ENCODE measurements around the gene TMEM184A. TPM values are rescaled to one million over a fixed set of nuclear protein-coding genes. Genes with fewer than 3 reads are reported as not detected.
"Not testable (repeated sequence)": the region's sequence is repeated elsewhere in the genome, so short reads cannot be mapped to it uniquely, and the experiment has no call there.

Gene TMEM184A
- total RNA-seq, 2 experiments from 2014 or later = not detected

DNA sequence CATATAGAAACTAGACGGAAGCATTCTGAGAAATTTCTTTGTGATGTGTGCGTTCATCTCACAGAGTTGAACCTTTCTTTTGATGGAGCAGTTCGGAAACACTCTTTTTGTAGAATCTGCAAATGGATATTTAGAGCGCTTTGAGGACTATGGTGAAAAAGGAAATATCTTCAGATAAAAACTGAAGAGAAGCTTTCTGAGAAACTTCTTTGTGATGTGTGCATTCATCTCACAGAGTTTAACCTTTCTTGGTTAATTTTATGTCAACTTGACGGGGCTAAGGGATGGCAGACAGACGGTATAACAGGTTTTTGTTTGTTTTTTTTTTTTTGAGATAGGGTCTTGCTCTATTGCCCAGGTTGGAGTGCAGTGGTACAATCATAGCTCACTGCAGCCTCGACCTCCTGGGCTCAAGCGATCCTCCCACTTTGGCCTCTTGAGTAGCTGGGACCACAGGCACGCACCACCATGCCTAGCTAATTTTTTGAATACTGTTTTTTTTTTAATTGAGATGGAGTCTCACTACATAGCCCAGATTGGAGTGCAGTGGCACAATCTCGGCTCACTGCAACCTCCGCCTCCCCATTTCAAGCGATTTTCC is 36.6 kb downstream of the TMEM184A start:
- H3K27ac Mint-ChIP-seq; H3K9me3 Mint-ChIP-seq; DNase-seq; POLR2A ChIA-PET; H3K36me3 Mint-ChIP-seq (ENCODE audit: low read depth); H3K4me1 Mint-ChIP-seq; H3K27me3 Mint-ChIP-seq; H3K4me3 Mint-ChIP-seq; CTCF ChIA-PET: not testable (repeated sequence)

DNA sequence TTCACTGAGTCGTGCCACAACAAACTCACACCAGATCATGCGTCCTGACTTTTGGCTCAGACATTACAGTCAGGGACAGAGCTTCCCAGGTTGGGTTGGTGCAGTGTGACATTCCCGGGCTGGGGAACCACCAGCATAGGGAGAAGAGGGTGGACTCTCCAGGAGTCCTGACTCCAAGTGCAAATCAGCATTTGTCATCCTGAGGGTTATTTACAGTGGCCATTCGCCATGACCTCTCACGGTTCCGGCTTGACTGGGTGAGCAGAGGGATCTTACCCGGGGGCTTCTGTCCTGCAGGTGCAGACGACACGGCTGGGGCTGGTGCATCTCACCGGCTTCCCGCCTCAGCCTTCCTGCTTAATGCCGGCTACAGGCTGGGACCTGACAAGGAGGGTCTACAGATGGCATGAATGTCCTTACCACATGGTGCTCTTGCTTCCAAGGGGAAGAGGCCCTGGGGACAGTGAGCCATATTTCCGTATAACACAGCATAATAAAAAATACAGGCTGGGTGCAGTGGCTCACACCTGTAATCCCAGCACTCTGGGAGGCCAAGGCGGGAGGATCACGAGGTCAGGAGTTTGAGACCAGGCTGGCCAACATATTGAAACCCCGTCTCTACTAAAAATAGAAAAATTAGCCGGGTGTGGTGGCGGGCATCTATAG is 39.3 kb downstream of the TMEM184A start:
- DNase-seq = no peak
- POLR2A ChIA-PET = no interaction called here
- CTCF ChIA-PET = no interaction called here
- Mint-ChIP-seq H3K4me1 (peaks cover 15% of the 10 kb centered on the region), H3K27me3 (no peaks in the 10 kb centered on the region), H3K4me3 (no peak overlapping the region), H3K27ac (no peak overlapping the region), H3K9me3 (peaks cover 7% of the 10 kb centered on the region), H3K36me3 (ENCODE audit: low read depth) (no peaks in the 10 kb centered on the region)

DNA sequence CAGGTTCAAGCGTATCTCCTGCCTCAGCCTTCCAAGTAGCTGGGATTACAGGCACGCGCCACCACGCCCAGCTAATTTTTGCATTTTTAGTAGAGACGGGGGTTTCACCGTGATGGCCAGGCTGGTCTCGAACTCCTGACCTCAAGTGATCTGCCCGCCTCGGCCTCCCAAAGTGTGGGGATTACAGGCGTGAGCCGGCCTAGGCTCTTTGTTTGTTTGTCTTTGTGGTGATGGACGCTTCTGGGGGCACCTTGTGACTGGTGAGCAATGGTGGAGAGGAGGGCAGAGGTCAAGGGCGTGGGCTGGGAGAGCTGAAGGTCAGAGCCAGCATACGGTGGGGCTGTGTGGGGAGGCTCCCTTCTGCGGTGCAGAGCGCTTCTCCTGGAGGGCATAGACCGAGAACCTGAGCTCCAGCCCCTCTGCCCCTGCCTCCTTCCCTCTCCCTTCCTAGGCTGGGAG is 40.5 kb downstream of the TMEM184A start:
- not testable (repeated sequence) for H3K4me3 Mint-ChIP-seq; H3K27me3 Mint-ChIP-seq; H3K36me3 Mint-ChIP-seq (ENCODE audit: low read depth); H3K27ac Mint-ChIP-seq; H3K9me3 Mint-ChIP-seq; DNase-seq
- CTCF ChIA-PET = interaction anchor here (0.7 kb wide), 1 partner anchor 338 kb away, joined by 3 read pairs; no protein-coding TSS in a partner anchor
- POLR2A ChIA-PET = interaction anchor here (1.2 kb wide), 1 partner anchor 14 kb away, joined by 4 read pairs; the partner anchor contains the start of gene MAFK
- H3K4me1 Mint-ChIP-seq = peaks cover 15% of the 10 kb centered on the region

DNA sequence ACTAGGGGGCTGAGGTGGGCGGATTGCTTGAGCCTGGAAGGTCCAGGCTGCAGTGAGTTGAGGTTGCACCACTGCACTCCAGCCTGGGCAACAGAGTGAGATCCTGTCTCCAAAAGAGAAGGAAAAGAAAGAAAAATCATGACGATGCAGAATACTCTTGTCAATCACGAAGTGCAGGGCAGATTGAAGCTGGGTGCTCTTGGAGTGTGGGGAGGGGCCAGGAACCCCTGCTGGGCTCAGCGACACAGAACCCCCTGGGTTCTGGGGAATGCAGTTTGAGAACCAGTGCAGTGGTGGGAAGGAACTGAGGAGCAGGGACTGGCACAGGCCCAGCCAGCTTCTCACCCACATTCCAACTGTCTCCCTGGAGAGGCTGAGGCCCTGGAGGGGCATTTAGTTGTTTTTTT is 41.0 kb downstream of the TMEM184A start:
- POLR2A ChIA-PET = interaction anchor here (1.2 kb wide), 1 partner anchor 15 kb away, joined by 4 read pairs; the partner anchor contains the start of gene MAFK
- no peak for DNase-seq
- H3K27me3 Mint-ChIP-seq = no peaks in the 10 kb centered on the region
- H3K9me3 Mint-ChIP-seq = peaks cover 7% of the 10 kb centered on the region
- H3K4me3 Mint-ChIP-seq = no peak overlapping the region
- H3K36me3 Mint-ChIP-seq (ENCODE audit: low read depth) = no peaks in the 10 kb centered on the region
- peaks cover 15% of the 10 kb centered on the region for H3K4me1 Mint-ChIP-seq
- CTCF ChIA-PET = interaction anchor here (0.7 kb wide), 1 partner anchor 338 kb away, joined by 3 read pairs; no protein-coding TSS in a partner anchor
- H3K27ac Mint-ChIP-seq = no peak overlapping the region

DNA sequence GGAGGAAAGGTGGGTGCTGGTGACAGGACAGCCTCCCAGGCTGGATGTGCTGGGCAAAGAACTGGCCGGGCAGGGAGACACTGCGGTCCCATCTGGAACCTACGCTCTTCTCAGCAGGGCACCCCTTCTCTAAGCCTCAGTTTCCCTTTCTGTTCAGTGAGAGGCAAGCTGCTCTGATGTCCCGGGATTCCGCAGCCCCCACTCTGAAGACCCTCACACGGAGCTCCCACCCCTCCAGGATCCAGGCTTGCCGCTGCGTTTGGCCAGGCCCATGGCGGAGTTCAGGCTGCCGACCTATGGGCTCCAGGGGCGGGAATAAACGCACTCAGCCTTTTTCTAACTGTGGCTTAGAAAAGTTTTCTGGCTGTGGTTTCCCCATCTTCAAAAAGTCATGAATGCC is 41.6 kb downstream of the TMEM184A start:
- no peak for DNase-seq
- Mint-ChIP-seq H3K4me3 (no peak overlapping the region), H3K9me3 (peaks cover 5% of the 10 kb centered on the region), H3K27ac (no peak overlapping the region), H3K27me3 (no peaks in the 10 kb centered on the region), H3K36me3 (ENCODE audit: low read depth) (no peaks in the 10 kb centered on the region), H3K4me1 (peaks cover 15% of the 10 kb centered on the region)
- CTCF ChIA-PET = no interaction called here
- POLR2A ChIA-PET = no interaction called here

DNA sequence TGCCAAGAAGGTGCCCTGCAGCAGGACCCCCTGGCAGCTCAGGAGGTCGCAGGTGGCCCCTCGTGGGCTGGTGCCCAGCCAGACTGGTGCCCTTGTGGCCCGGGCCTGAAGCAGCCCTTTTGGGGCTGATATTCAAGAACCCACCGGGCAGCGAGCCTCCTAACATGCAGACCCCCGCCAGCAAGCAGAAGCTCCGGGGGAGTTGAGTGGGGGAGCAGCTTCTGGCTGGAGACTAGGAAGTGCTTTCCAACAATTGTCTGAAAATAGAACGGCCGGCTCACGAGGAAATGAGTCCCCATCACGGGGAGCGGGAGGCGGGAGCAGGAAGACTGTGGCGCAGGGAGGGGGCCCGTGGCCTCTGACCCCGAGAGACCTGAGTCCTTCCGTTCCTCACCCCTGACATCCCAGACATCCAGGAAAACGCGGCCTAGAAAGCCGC is 42.3 kb downstream of the TMEM184A start:
- ChIA-PET CTCF (no interaction called here), POLR2A (interaction anchor here (0.7 to 1.5 kb wide), 3 partner anchors 9 to 19 kb away, joined by 3 to 7 read pairs (median 4); no protein-coding TSS in a partner anchor)
- peaks cover 15% of the 10 kb centered on the region for H3K4me1 Mint-ChIP-seq
- DNase-seq = no peak
- no peaks in the 10 kb centered on the region for H3K36me3 Mint-ChIP-seq (ENCODE audit: low read depth)
- no peak overlapping the region for H3K27ac Mint-ChIP-seq
- no peaks in the 10 kb centered on the region for H3K27me3 Mint-ChIP-seq
- H3K4me3 Mint-ChIP-seq = no peak overlapping the region
- H3K9me3 Mint-ChIP-seq = no peaks in the 10 kb centered on the region

DNA sequence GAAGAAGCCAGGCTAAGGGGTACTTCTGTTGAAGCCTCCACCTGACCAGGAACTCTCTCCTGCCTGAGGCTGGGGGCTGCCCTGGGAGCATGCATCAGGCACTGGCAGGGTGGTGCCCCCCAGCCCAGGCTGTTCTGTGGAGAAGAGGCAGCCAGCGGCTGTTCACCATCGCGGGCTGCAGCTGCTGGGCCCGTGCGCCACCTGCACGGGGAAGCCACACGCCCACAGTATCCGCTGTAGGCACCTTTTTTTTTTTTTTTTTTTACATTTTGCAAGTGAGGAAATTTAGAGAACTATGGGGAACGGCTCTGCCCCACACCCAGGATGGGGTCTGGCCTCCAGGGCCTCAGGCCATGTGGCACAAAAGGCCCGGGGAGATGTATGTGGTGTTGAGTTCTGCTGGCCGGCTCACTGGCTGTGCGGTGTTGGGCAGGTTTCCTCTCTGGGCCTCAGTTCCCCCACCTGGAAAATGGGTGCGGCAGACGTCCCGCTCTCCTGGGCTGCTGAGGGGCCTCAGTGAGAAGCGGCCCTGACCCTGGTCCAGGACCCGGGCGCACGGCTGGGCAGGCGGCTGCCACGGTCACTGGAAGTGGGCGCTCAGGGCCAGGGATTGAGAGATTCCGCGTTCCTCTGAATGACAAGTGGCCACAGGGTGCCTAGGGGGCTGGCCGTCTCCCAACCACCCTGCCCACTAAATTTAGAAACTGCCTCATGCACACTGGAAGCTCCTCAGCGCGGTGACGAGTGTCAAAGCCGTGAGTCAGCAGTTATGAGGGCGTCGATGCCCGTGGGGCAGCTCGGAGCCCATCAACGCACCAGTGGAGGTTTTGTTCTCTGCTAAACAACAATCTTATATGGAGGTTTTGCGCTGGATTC is 43.0 kb downstream of the TMEM184A start:
- ChIA-PET CTCF (interaction anchor here (1.0 kb wide), 1 partner anchor 8 kb away, joined by 3 read pairs; the partner anchor contains the start of gene INTS1), POLR2A (interaction anchor here (0.7 to 1.5 kb wide), 3 partner anchors 10 to 19 kb away, joined by 3 to 7 read pairs (median 4); no protein-coding TSS in a partner anchor)
- H3K36me3 Mint-ChIP-seq (ENCODE audit: low read depth) = no peaks in the 10 kb centered on the region
- peaks cover 20% of the 10 kb centered on the region for H3K4me1 Mint-ChIP-seq
- no peaks in the 10 kb centered on the region for H3K9me3 Mint-ChIP-seq
- H3K27me3 Mint-ChIP-seq = no peaks in the 10 kb centered on the region
- H3K27ac Mint-ChIP-seq = peak overlapping the region; percentile 62
- peak; percentile 52 for DNase-seq
- no peak overlapping the region for H3K4me3 Mint-ChIP-seq

DNA sequence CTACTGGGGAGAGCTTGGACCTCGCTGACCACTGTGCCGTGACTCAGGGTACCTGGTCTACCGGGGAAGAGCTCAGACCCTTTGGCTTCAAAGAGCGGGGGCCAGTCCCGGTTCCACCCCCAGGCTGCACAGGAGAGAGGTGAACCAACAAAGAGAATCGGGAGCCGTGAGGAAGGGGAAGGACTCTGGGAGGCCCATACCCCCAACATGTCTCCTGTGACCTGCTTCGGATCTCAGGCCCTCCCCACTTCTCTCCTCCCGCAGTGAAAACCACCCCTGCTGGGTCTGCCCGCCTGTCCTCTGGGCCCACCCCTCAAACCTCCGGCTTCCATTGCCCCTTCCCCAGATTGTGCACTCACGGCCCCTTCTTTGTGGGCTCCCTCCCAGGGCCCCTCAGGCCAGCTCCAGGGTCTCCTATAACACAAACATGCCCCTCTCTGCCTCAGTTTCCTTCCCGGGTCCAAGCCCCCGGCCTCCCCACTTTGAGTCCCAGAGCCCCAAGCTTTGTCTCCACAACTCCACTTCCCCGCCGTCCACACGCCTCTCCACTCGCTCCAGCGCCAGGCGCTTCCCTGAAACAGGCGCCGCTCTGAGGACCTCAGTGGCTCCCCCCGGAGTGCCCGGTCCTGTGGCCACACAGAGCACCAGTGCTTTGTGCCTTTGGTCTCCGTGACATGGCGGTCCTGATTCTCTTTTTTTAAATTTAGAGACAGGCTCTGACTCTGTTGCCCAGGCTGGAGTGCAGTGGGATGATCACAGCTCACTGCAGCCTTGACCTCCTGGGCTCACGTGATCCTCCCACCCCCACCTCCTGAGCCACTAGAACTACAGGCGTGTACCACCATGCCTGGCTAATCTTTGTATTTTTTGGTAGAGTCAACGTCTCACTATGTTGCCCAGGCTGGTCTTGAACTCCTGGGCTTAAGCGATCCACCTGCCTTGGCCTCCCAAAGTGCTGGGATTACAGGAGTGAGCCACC is 44.3 kb downstream of the TMEM184A start:
- Mint-ChIP-seq H3K27me3 (no peaks in the 10 kb centered on the region), H3K4me1 (peaks cover 27% of the 10 kb centered on the region), H3K36me3 (ENCODE audit: low read depth) (no peaks in the 10 kb centered on the region), H3K4me3 (no peak overlapping the region), H3K9me3 (no peaks in the 10 kb centered on the region), H3K27ac (no peak overlapping the region)
- CTCF ChIA-PET = no interaction called here
- no peak for DNase-seq
- POLR2A ChIA-PET = no interaction called here

DNA sequence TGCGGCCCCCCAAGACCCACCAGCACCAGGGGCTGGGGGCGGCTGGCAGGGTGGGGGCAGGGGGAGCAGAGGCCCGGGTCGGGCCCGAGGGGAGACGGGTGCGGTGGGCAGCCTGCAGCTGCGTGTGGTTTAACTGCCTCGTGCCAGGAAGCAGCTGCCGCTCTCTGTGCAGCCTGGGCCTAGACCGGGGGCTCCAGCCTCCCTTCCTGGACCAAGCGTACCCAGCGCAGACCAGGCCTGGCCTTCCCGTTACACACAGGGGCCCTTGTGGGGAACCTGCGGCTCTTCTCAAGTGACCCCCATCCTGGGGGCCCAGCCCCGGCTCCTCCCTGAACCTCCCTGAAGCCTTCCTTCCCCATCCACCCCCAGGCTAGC is 45.2 kb downstream of the TMEM184A start:
- no peak overlapping the region for H3K4me3 Mint-ChIP-seq
- DNase-seq = no peak
- H3K4me1 Mint-ChIP-seq = peaks cover 32% of the 10 kb centered on the region
- H3K27me3 Mint-ChIP-seq = no peaks in the 10 kb centered on the region
- no peak overlapping the region for H3K27ac Mint-ChIP-seq
- no peaks in the 10 kb centered on the region for H3K36me3 Mint-ChIP-seq (ENCODE audit: low read depth)
- ChIA-PET CTCF (no interaction called here), POLR2A (interaction anchor here (1.2 kb wide), 1 partner anchor 59 kb away, joined by 4 read pairs; no protein-coding TSS in a partner anchor)
- H3K9me3 Mint-ChIP-seq = no peaks in the 10 kb centered on the region

DNA sequence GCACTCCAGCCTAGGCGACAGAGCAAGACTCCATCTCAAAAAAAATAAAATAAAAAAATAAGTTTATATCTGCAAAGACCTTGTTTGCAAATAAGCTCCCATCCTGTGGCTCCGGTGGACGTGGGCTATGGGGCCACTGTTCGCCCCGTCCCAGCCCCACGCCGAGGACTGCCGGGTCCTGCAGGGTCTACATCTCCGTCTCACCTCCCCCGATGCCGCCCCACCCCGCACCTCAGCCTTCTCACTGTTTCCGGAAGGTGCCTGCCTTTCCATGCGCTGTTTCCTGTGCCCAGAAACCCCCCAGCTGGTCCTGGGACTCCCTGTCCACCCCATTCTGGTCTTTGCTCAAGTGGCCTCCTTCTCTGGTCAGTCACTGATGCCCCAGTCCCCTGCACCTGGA is 46.8 kb downstream of the TMEM184A start:
- CTCF ChIA-PET = no interaction called here
- no peaks in the 10 kb centered on the region for H3K9me3 Mint-ChIP-seq
- no peaks in the 10 kb centered on the region for H3K36me3 Mint-ChIP-seq (ENCODE audit: low read depth)
- H3K27ac Mint-ChIP-seq = no peak overlapping the region
- DNase-seq = no peak
- H3K4me1 Mint-ChIP-seq = peaks cover 40% of the 10 kb centered on the region
- POLR2A ChIA-PET = no interaction called here
- H3K27me3 Mint-ChIP-seq = no peaks in the 10 kb centered on the region
- no peak overlapping the region for H3K4me3 Mint-ChIP-seq

DNA sequence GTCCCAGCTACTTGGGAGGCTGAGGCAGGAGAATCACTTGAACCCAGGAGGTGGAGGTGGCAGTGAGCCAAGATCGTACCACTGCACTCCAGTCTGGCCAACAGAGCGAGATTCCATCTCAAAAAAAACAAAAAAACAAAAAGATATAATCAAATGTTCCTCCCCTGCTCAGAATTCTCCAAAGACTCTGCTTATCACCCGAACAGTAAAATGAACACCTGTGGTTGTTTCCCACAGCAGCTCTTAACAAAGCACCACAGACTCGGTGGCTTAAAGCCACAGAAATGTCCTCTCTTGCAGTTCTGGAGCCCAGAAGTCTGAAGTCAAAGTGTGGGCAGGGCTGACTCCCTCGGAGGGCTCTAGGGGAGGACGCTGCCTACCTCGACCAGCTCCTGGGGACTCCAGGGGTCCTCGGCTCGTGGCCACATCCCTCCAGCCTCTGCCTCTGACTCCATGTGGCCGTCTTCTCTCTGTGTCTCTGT is 47.7 kb downstream of the TMEM184A start:
- H3K36me3 Mint-ChIP-seq (ENCODE audit: low read depth) = no peaks in the 10 kb centered on the region
- no peaks in the 10 kb centered on the region for H3K9me3 Mint-ChIP-seq
- no peak overlapping the region for H3K4me3 Mint-ChIP-seq
- H3K27me3 Mint-ChIP-seq = no peaks in the 10 kb centered on the region
- H3K27ac Mint-ChIP-seq = no peak overlapping the region
- CTCF ChIA-PET = no interaction called here
- no peak for DNase-seq
- POLR2A ChIA-PET = no interaction called here
- H3K4me1 Mint-ChIP-seq = peaks cover 42% of the 10 kb centered on the region

Measured in activated CD4-positive, alpha-beta memory T cell treated with anti-CD3 and anti-CD28 coated beads, Interleukin-2, amount 10 ng/mL, durations not matched to agents 7 days and 5 days (primary cell).